Ishikawa (cell line): ENCODE measurements around the gene ATP11A.

ENCODE experiments used
- CEBPB ChIP-seq: IDR thresholded peaks from 2 replicates; pipeline ENCODE4 v1.6.1; 2012
- CREB1 ChIP-seq: IDR thresholded peaks from 2 replicates; pipeline ENCODE4 v1.6.1; 2012; ENCODE audit warnings: low read depth
- EGR1 ChIP-seq: IDR thresholded peaks from 2 replicates; pipeline ENCODE4 v1.6.1; 2012
- EP300 ChIP-seq: IDR thresholded peaks from 2 replicates; pipeline ENCODE4 v1.6.1; 2012; ENCODE audit warnings: borderline replicate concordance
- FOXM1 ChIP-seq: IDR thresholded peaks from 2 replicates; pipeline ENCODE4 v1.6.1; 2012; ENCODE audit warnings: low read depth, borderline replicate concordance
- NFIC ChIP-seq: IDR thresholded peaks from 2 replicates; pipeline ENCODE4 v1.6.1; 2012
- RAD21 ChIP-seq: IDR thresholded peaks from 2 replicates; pipeline ENCODE4 v1.6.1; 2012; ENCODE audit warnings: low read depth
- REST ChIP-seq: IDR thresholded peaks from 2 replicates; pipeline ENCODE4 v1.6.1; 2012; ENCODE audit warnings: low read depth, mild to moderate bottlenecking
- TAF1 ChIP-seq: IDR thresholded peaks from 2 replicates; pipeline ENCODE4 v1.6.1; 2012; ENCODE audit warnings: low read depth, mild to moderate bottlenecking
- TCF12 ChIP-seq: IDR thresholded peaks from 2 replicates; pipeline ENCODE4 v1.6.1; 2012; ENCODE audit warnings: low read depth
- TEAD4 ChIP-seq: IDR thresholded peaks from 2 replicates; pipeline ENCODE4 v1.6.1; 2012
- USF1 ChIP-seq: IDR thresholded peaks from 2 replicates; pipeline ENCODE4 v1.6.1; 2012
- YY1 ChIP-seq: IDR thresholded peaks from 2 replicates; pipeline ENCODE4 v1.6.1; 2012; ENCODE audit warnings: low read depth
- ZBTB7A ChIP-seq: IDR thresholded peaks from 2 replicates; pipeline ENCODE4 v1.6.1; 2012; ENCODE audit warnings: low read depth
- TF ChIP-seq, protein P1 (sequence below): IDR thresholded peaks from 2 replicates; pipeline ENCODE4 v1.6.1; 2012

The ATP11A gene

DNA sequence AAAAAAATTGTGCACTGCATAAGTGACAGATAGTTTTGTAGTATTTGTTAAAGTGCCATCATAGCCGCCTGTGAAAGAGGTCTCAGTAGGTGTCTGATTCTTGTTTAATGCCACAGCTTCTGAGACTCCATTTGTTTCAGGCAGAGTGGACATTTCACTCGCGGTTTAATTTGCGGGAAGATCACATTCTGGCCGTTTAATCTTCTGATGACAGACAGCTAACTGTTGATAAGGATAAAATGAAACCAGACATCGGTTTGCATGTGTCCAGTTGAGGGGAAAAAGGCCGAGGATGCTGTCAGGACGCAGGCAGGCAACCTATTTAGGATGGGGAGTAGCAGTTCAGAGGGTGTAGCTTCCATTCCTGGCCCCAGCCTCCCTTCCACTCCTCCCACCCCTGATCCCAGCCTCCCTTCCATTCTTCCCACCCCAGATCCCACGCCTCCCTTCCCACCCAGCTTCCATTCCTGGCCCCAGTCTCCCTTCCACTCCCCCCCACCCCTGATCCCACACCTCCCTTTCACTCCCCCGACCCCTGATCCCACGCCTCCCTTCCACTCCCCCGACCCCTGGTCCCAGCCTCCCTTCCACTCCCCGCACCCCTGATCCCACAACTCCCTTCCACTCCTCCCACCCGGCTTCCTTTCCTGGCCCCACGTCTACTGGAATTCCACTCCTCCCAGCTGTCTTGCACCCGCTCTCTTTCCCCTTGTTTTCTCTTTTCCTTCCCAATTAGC lies 23.8 kb downstream of the ATP11A start:
- TF ChIP-seq CREB1: no peak
- TF ChIP-seq ZBTB7A: no peak
- TF ChIP-seq CEBPB: no peak
- TF ChIP-seq TAF1: no peak
- TF ChIP-seq TEAD4: no peak
- TF ChIP-seq, protein P1, sequence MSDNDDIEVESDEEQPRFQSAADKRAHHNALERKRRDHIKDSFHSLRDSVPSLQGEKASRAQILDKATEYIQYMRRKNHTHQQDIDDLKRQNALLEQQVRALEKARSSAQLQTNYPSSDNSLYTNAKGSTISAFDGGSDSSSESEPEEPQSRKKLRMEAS: no peak
- TF ChIP-seq REST: no peak
- TF ChIP-seq FOXM1: no peak
- TF ChIP-seq RAD21: no peak
- TF ChIP-seq EP300: no peak
- TF ChIP-seq NFIC: no peak

DNA sequence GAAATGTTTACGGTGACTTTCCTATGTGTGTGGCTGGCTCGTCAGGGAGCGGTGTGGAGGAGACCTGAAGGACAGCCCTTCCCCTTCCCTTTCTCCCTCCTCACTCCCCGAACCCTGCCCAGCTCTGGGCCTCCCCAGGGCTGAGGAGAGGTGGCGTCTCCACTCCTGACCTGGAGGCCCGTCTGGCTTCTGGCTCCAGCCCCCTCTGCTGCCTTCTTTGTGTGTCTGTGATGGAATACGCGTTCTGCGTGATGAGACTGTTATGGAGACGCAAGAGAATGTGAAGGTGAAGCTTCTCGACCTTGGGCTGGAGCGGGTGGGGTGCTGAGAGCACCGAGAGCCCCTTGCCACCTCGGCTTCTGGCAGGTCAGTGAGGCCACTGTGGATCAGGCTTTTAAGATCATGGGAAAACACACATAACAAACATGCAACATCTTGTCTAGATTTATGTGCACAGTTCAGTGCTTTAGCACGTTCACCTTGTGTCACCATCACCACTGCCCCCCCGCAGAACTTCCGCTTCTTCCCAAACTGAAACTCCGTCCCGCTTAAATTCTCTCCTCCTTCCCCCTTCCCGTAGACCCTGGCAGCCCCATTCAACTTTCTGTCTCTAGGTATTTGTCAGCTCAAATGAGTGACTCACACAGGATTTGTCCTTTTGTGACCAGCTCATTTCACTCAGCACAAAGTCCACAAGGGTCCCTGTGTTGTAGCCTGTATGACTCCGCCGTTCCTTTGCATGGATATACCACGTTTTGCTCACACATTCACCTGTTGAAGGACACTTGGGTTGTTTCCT lies 24.7 kb downstream of the ATP11A start:
- TF ChIP-seq TAF1 (no peak), TEAD4 (no peak), EGR1 (no peak), FOXM1 (no peak), EP300 (no peak), YY1 (no peak), USF1 (no peak), TCF12 (no peak), CEBPB (no peak), NFIC (no peak), RAD21 (no peak), REST (no peak)
- TF ChIP-seq, protein P1: no peak

- TF ChIP-seq CEBPB (no peak), TCF12 (no peak)
Observed at GRCh38 chr13:112715210-112715609, 25.4 kb downstream of the ATP11A start.

GRCh38 chr13:112715715-112716460 lies 26.1 kb downstream of the ATP11A start:
- TF ChIP-seq TEAD4: no peak

DNA sequence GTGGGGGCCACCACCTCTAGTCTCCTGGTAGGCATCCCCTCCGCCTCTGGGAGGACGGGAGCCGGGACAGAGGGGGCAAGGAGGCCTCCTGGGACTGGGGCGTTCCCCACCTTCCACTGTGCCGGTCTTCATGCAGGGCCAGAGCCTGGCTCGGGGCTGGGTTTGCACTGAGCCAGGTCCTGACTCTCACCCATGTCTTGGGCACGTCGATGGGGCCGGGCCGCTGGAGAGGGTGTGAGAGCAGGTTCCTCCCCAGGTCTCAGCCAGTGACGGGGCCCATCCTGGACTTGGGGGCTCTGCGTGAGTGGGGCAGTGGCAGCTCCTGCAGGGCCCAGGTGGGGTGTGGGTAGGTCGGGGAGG lies 26.6 kb downstream of the ATP11A start:
- TF ChIP-seq FOXM1: no peak
- no peak for TF ChIP-seq CREB1
- TF ChIP-seq CEBPB: no peak
- no peak for TF ChIP-seq TEAD4
- TF ChIP-seq USF1: no peak
- TF ChIP-seq EGR1: no peak
- TF ChIP-seq TCF12: no peak
- TF ChIP-seq YY1: no peak
- TF ChIP-seq, protein P1: no peak
- TF ChIP-seq NFIC: no peak
- no peak for TF ChIP-seq REST
- TF ChIP-seq TAF1: no peak
